NCI-H446 treated with DMSO at 0.1 percent for 48 hours (cell line): ENCODE data around the gene CLBA1.
"Not testable (repeated sequence)": the region's sequence is repeated elsewhere in the genome, so short reads cannot be mapped to it uniquely, and the experiment has no call there.

ENCODE experiments used
- DNase-seq: peaks from one replicate; lab custom pipeline; 2025; lab: John Stamatoyannopoulos, UW

The CLBA1 gene

DNA sequence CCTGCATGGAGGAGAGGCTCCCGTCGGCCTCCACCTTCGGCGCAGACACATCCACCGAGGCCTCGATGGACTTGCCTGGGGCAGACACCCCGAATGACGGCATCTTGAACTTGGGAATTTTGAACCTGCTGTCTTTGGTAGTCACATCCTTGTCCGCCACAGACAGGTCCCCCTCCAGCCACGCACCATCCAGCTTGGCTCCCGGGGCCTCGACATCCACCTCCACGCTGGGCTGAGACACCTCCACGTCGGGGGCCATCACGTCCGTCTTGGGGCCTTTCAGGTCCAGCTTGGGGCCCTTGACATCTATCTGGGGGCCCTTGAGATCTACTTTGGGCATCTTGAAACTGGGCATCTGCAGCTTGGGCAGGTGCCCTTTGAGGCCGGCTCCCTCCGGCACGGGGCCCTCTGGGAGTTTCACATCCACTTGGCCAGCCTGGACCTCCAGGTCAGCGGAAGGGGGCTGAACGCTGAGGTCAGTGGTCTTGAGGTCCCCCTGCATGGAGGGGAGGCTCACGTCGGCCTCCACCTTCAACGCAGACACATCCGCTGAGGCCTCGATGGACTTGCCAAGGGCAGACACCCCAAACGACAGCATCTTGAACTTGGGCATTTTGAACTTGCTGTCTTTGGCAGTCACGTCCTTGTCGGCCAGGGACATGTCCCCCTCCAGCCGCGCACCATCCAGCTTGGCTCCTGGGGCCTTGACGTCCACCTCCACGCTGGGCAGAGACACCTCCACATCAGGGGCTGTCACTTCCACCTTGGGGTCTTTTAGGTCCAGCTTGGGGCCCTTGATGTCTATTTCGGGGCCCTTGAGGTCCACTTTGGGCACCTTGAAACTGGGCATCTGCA, 37.5 kb upstream of the CLBA1 start:
- DNase-seq: not testable (repeated sequence)

DNA sequence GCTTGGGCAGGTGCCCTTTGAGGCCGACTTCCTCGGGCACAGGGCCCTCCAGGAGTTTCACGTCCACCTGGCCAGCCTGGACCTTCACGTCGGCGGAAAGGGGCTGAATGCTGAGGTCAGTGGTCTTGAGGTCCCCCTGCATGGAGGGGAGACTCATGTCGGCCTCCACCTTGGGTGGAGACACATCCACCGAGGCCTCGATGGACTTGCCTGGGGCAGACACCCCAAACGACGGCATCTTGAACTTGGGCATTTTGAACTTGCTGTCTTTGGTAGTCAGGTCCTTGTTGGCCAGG, 36.9 kb upstream of the CLBA1 start:
- DNase-seq: no peak

GRCh38 chr14:104949406-104949955, 36.1 kb upstream of the CLBA1 start:
- not testable (repeated sequence) for DNase-seq

GRCh38 chr14:104950021-104950420, 35.6 kb upstream of the CLBA1 start:
- DNase-seq: no peak

DNA sequence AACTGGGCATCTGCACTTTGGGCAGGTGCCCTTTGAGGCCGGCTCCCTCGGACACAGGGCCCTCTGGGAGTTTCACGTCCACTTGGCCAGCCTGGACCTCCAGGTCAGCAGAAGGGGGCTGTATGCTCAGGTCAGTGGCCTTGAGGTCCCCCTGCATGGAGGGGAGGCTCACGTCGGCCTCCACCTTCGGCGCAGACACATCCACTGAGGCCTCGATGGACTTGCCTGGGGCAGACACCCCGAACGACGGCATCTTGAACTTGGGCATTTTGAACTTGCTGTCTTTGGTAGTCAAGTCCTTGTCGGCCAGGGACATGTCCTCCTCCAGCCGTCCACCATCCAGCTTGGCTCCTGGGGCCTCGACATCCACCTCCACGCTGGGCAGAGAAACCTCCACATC, 34.9 kb upstream of the CLBA1 start:
- DNase-seq: not testable (repeated sequence)

DNA sequence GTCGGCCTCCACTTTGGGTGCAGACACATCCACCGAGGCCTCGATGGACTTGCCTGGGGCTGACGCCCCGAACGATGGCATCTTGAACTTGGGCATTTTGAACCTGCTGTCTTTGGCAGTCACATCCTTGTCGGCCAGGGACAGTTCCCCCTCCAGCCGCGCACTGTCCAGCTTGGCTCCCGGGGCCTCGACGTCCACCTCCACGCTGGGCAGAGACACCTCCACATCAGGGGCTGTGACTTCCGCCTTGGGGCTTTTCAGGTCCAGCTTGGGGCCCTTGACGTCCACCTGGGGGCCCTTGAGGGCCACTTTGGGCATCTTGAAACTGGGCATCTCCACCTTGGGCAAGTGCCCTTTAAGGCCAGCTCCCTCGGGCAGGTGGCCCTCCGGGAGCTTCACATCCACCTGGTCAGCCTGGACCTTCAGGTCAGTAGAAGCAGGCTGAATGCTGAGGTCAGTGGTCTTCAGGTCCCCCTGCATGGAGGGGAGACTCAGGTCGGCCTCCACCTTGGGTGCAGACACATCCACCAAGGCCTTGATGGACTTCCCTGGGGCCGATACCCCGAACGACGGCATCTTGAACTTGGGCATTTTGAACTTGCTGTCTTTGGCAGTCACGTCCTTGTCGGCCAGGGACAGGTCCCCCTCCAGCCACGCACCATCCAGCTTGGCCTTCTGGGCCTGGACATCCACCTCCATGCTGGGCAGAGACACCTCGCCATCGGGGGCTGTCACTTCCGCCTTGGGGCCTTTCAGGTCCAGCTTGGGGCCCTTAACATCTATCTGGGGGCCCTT, 33.5 kb upstream of the CLBA1 start:
- not testable (repeated sequence) for DNase-seq

DNA sequence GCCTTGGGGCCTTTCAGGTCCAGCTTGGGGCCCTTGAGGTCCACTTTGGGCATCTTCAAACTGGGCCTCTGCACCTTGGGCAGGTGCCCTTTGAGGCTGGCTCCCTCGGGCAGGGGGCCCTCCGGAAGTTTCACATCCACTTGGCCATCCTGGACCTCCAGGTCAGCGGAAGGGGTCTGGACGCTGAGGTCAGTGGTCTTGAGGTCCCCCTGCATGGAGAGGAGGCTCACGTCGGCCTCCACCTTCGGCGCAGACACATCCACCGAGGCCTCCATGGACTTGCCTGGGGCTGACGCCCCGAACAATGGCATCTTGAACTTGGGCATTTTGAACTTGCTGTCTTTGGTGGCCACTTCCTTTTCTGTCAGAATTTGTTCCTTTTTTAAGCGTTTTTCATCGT, 32.5 kb upstream of the CLBA1 start:
- DNase-seq: no peak

- DNase-seq: no peak
Measured at GRCh38 chr14:104953896-104954656, 31.5 kb upstream of the CLBA1 start.

- DNase-seq: no peak
Measured at GRCh38 chr14:104954746-104955395, 30.7 kb upstream of the CLBA1 start.

GRCh38 chr14:104955396-104955770, 30.2 kb upstream of the CLBA1 start:
- no peak for DNase-seq

GRCh38 chr14:104956290-104956890, 29.2 kb upstream of the CLBA1 start:
- DNase-seq: no peak

GRCh38 chr14:104957146-104958113, 28.2 kb upstream of the CLBA1 start:
- no peak for DNase-seq

DNA sequence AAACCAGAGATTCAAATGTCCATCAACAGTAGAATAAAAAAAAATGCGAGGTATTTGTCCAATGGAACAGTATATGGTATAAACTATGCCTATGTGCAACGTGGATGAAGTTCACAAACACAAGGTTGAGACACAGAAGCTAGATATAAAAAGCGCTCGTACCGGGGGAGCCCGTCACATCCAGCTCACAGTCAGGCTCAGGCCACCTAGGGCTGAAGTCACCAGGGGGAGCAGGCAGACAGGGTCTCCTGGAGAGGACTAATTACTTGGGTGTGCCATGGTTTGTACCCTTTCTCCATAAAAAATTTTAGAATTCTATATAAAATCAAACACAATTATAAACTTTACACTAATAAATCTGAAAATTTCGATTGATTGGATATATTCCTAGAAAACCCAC, 21.0 kb upstream of the CLBA1 start:
- DNase-seq: no peak

GRCh38 chr14:104965561-104966231, 19.9 kb upstream of the CLBA1 start:
- no peak for DNase-seq

- no peak for DNase-seq
Measured at GRCh38 chr14:104966261-104966865, 19.2 kb upstream of the CLBA1 start.

DNA sequence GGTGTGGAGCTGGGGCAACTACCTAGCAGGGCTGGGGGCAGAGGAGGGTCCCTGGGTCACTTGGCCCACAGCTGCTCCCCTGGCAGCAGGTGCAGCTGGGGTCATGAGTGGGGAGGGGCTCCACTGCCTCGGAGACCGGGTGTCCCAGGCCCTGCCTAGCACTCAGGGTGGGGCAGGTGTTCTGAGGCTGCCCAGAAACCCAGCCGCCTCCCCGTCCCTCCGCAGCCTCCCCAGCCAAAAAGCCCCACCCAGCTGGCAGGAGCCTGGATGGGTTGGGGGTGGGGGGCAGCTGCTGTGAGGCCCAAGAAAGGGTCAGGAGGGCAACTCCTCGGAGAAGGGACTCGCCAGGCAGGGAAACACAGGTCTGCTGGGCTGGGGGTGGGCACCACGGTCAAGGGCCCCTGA, 18.6 kb upstream of the CLBA1 start:
- no peak for DNase-seq

GRCh38 chr14:104967386-104968152, 18.0 kb upstream of the CLBA1 start:
- no peak for DNase-seq

- no peak for DNase-seq
Measured at GRCh38 chr14:104968153-104968527, 17.4 kb upstream of the CLBA1 start.
